HL-60 (cell line): ENCODE data around the gene DNASE1L1.

Experiments used
- DNase-seq, 2 experiments: peaks; one replicate each; pipeline ENCODE4 v3.0.0-alpha.2; 2010 to 2020; ENCODE audit warnings: low read depth in 1 of 2, low spot score in 1 of 2
- H3K27ac ChIP-seq: fragments of 250-450 bp; sonication (Bioruptor Pico); replicated peaks from 2 replicates; pipeline ENCODE4 v1.5.1; 2020; ENCODE audit warnings: mild to moderate bottlenecking, moderate library complexity
- H3K27me3 ChIP-seq: fragments of 250-450 bp; sonication (Bioruptor Pico); 2 replicates; pipeline ENCODE4 v1.5.1; 2021; ENCODE audit warnings: mild to moderate bottlenecking, moderate library complexity; ENCODE audit not compliant: insufficient read depth, poor library complexity, severe bottlenecking
- H3K4me3 ChIP-seq: replicated peaks from 2 replicates; pipeline ENCODE4 v1.5.1; 2011; ENCODE audit warnings: mild to moderate bottlenecking, control low read depth, low read length; ENCODE audit not compliant: insufficient read depth
- CTCF ChIP-seq: IDR thresholded peaks from one replicate; pipeline ENCODE4 v1.5.1; 2011; ENCODE audit warnings: low read length, control low read depth, inconsistent platforms; ENCODE audit not compliant: insufficient read depth
- GABPA ChIP-seq: IDR thresholded peaks from 2 replicates; pipeline ENCODE4 v1.6.1; 2012; ENCODE audit warnings: low read depth
- POLR2AphosphoS5 ChIP-seq: IDR thresholded peaks from 2 replicates; pipeline ENCODE4 v1.6.1; 2012; ENCODE audit warnings: low read depth
- REST ChIP-seq: IDR thresholded peaks from 2 replicates; pipeline ENCODE4 v1.6.1; 2012; ENCODE audit warnings: low read depth; ENCODE audit not compliant: insufficient replicate concordance
- SPI1 ChIP-seq: IDR thresholded peaks from 2 replicates; pipeline ENCODE4 v1.6.1; 2012; ENCODE audit warnings: low read depth, mild to moderate bottlenecking, borderline replicate concordance

Gene DNASE1L1

GRCh38 chrX:154380787-154381186 is 28.3 kb downstream of the DNASE1L1 start:
- no peak for TF ChIP-seq SPI1
- DNase-seq: no peak
- Histone ChIP-seq H3K4me3 (no peak overlapping the region), H3K27ac (no peak overlapping the region), H3K27me3 (no peaks in the 10 kb centered on the region)

- DNase-seq: no peak
- no peak for TF ChIP-seq SPI1
- no peak for TF ChIP-seq CTCF
- no peak for TF ChIP-seq POLR2AphosphoS5
- TF ChIP-seq GABPA: no peak
- TF ChIP-seq REST: no peak
- peak overlapping the region; percentile 86 for H3K27ac ChIP-seq
- peak overlapping the region; percentile 56 for H3K4me3 ChIP-seq
- H3K27me3 ChIP-seq: no peaks in the 10 kb centered on the region
These were observed 28.9 kb downstream of the DNASE1L1 start for GRCh38 chrX:154380153-154380552.

- Histone ChIP-seq H3K27me3 (no peaks in the 10 kb centered on the region), H3K27ac (peak overlapping the region; percentile 86), H3K4me3 (peak overlapping the region; percentile 56)
- TF ChIP-seq CTCF (no peak), SPI1 (no peak), GABPA (no peak), POLR2AphosphoS5 (no peak), REST (no peak)
- DNase-seq: no peak
These were observed 29.5 kb downstream of the DNASE1L1 start for GRCh38 chrX:154379569-154379951.

GRCh38 chrX:154378799-154379568 is 30.1 kb downstream of the DNASE1L1 start, which contains the start of gene EMD:
TSS of gene EMD (plus strand) at chrX:154379295. CDS start at chrX:154379485, 190 bp downstream.
- Histone ChIP-seq H3K4me3 (peak within 1 kb of the TSS; percentile 56), H3K27ac (peak within 1 kb of the TSS; percentile 86), H3K27me3 (no peaks in the 10 kb centered on the region)
- DNase-seq: peak; percentile 90 to 97
- TF ChIP-seq REST (no peak), POLR2AphosphoS5 (peak; percentile 67)
